Testis (tissue), 3 donors: ENCODE results near the gene NRCAM. TPM values are rescaled to one million over a fixed set of nuclear protein-coding genes. Genes with fewer than 3 reads are reported as not detected.

ENCODE experiments used
- DNase-seq: peaks from one replicate; pipeline ENCODE4 v3.0.0-alpha.2; 2019
- H3K27ac ChIP-seq, 2 donors: fragments of 200-600 bp; sonication (generic); one replicate each; pipeline ENCODE4 v1.5.1; 2019
- H3K27me3 ChIP-seq: fragments of 200-600 bp; sonication (generic); one replicate; pipeline ENCODE4 v1.5.1; 2019
- H3K36me3 ChIP-seq: fragments of 200-600 bp; sonication (generic); one replicate; pipeline ENCODE4 v1.5.1; 2017; ENCODE audit warnings: low read depth; ENCODE audit errors: missing control alignments
- H3K4me1 ChIP-seq: fragments of 200-600 bp; sonication (generic); one replicate; pipeline ENCODE4 v1.5.1; 2019
- H3K4me3 ChIP-seq, 2 donors: fragments of 200-600 bp; sonication (generic); one replicate each; pipeline ENCODE4 v1.5.1; 2017 to 2019
- H3K9me3 ChIP-seq: fragments of 200-600 bp; sonication (generic); one replicate; pipeline ENCODE4 v1.5.1; 2017
- POLR2A ChIP-seq: fragments of 450-650 bp; IDR thresholded peaks from one replicate; pipeline ENCODE4 v1.6.1; 2017; ENCODE audit warnings: antibody characterized with exemption, mild to moderate bottlenecking, moderate library complexity
- WGBS, 2 donors: methylation state at CpG; one replicate each; pipeline ENCODE4 v1.1.5; 2018; 5-methylcytosine and 5-hydroxymethylcytosine counted together
- intact Hi-C: fragments of 100-400 bp; cut with DNase I; formaldehyde crosslinking; loops from one replicate; pipeline ENCODE4 v1.15.1; 2023; ENCODE audit warnings: low total_unique reads
- polyA plus RNA-seq: library from polyadenylated mRNA; stranded (reverse); fragments of 350-450 nt; fragmentation: Illumina TruSeq; extraction: RNeasy Lipid Tissue Mini Kit (QIAGEN cat#74804); gene quantifications from one replicate; pipeline ENCODE4 v1.2.3, GENCODE V29; 2014; ENCODE audit warnings: low read depth, low replicate concordance; ENCODE audit not compliant: insufficient read depth
- total RNA-seq, 2 donors: library from RNA; depleted of rRNA; stranded (reverse); fragments of >200 nt; gene quantifications; one replicate each; pipeline ENCODE4 v1.2.3, GENCODE V29; 2016
- TF ChIP-seq, protein P1 (sequence below), 3 experiments: fragments of 450-650 bp in 2 of 3; fragments of 200-600 bp in 1 of 3; sonication (generic) in 1 of 3; IDR thresholded peaks; one replicate each; pipeline ENCODE4 v1.5.1; 2016 to 2019; ENCODE audit warnings: antibody characterized with exemption in 3 of 3, mild to moderate bottlenecking in 2 of 3, moderate library complexity in 1 of 3

The NRCAM gene
- total and polyA plus RNA-seq, 3 donors from 2014 or later: 7.4 to 11.4 (median 7.6) TPM

DNA sequence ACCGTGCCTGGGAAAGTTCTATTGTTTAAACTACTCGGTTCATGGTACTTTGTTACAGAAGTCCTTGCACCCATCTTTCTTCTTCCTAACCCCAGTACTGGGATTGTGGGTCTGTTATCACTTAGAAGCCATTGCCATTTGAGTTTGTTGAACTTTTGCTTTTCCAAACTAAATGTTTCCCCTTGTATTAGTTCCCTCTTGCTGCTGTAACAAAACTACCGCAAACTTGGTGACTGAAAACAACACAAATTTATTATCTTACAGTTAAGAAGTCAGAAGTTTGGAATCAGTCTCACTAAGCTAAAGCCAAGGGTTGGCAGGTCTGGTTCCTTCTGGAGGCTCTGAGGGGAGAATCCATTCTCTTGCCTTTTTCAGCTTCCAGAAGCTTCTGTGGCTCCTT is 319.2 kb downstream of the NRCAM start:
- Histone ChIP-seq H3K9me3 (no peaks in the 10 kb centered on the region), H3K27ac (no peak overlapping the region), H3K27me3 (no peaks in the 10 kb centered on the region), H3K4me3 (no peak overlapping the region), H3K4me1 (no peaks in the 10 kb centered on the region), H3K36me3 (no peaks in the 10 kb centered on the region)
- 93 to 98% methylated on average over 3 of the region's 3 CpGs for WGBS, 2 donors
- DNase-seq: no peak
- TF ChIP-seq POLR2A: no peak
- TF ChIP-seq, protein P1, sequence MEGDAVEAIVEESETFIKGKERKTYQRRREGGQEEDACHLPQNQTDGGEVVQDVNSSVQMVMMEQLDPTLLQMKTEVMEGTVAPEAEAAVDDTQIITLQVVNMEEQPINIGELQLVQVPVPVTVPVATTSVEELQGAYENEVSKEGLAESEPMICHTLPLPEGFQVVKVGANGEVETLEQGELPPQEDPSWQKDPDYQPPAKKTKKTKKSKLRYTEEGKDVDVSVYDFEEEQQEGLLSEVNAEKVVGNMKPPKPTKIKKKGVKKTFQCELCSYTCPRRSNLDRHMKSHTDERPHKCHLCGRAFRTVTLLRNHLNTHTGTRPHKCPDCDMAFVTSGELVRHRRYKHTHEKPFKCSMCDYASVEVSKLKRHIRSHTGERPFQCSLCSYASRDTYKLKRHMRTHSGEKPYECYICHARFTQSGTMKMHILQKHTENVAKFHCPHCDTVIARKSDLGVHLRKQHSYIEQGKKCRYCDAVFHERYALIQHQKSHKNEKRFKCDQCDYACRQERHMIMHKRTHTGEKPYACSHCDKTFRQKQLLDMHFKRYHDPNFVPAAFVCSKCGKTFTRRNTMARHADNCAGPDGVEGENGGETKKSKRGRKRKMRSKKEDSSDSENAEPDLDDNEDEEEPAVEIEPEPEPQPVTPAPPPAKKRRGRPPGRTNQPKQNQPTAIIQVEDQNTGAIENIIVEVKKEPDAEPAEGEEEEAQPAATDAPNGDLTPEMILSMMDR (IDR thresholded peaks at IDR 0.05): no peak
- intact Hi-C loops: no loop called here

- DNase-seq: no peak
- Histone ChIP-seq H3K36me3 (no peaks in the 10 kb centered on the region), H3K27me3 (no peaks in the 10 kb centered on the region), H3K4me1 (no peaks in the 10 kb centered on the region), H3K4me3 (no peak overlapping the region), H3K9me3 (no peaks in the 10 kb centered on the region), H3K27ac (no peak overlapping the region)
- 92 to 93% methylated on average over 4 of the region's 4 CpGs for WGBS, 2 donors
- TF ChIP-seq, protein P1 (IDR thresholded peaks at IDR 0.05): no peak
- TF ChIP-seq POLR2A: no peak
- intact Hi-C loops: no loop called here
Observed at GRCh38 chr7:108136191-108136688, 320.0 kb downstream of the NRCAM start.

DNA sequence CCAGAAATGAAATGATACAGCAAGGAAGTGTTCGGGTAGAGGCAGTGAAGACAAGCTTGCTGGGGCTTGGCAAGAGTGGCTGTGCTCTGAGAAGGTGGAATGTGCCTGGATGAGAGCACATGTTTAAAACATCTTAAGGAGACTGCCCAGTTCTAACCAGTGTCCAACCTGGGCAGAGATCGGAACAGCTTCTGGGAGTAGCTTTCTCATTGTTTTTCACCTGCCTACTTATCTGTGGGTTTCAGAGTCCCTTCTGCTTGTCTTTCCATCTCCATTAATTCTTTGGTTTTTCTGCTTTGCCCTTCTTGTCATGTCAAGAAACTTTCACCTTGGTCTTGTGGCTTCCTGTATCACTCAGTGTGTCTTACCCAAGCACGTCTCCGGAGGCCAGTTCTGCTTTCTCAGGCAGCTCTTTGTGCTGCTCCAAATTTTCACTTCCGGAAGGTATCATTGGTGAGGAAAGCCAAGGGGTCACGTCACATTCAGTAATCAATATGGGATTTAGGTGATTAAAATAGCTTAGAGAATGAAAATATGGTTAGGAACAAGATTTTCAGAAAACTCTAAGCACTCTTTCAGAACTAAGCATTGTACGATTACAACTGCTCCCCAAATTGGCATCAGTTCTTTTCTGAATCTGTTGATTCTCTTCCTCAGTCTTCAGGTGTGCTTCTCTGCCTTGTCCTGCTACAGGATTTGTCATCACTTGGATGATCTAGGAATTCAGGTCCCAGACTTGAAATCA is 320.6 kb downstream of the NRCAM start:
- Histone ChIP-seq H3K9me3 (no peaks in the 10 kb centered on the region), H3K36me3 (no peaks in the 10 kb centered on the region), H3K4me1 (no peaks in the 10 kb centered on the region), H3K27ac (no peak overlapping the region), H3K27me3 (no peaks in the 10 kb centered on the region), H3K4me3 (no peak overlapping the region)
- intact Hi-C loops: no loop called here
- 81 to 88% methylated on average over 7 of the region's 7 CpGs for WGBS, 2 donors
- TF ChIP-seq, protein P1 (IDR thresholded peaks at IDR 0.05): no peak
- TF ChIP-seq POLR2A: no peak
- no peak for DNase-seq

GRCh38 chr7:108134486-108134885 is 321.8 kb downstream of the NRCAM start:
- H3K27ac ChIP-seq: no peak overlapping the region
- intact Hi-C loops: no loop called here
- no peaks in the 10 kb centered on the region for H3K9me3 ChIP-seq
- no peaks in the 10 kb centered on the region for H3K36me3 ChIP-seq
- 93 to 94% methylated on average over 1 of the region's 1 CpG for WGBS, 2 donors
- TF ChIP-seq, protein P1 (IDR thresholded peaks at IDR 0.05): no peak
- TF ChIP-seq POLR2A: no peak
- no peaks in the 10 kb centered on the region for H3K4me1 ChIP-seq
- no peak for DNase-seq
- no peaks in the 10 kb centered on the region for H3K27me3 ChIP-seq
- no peak overlapping the region for H3K4me3 ChIP-seq
